ENCODE results near the gene ATP1B2.

DNA sequence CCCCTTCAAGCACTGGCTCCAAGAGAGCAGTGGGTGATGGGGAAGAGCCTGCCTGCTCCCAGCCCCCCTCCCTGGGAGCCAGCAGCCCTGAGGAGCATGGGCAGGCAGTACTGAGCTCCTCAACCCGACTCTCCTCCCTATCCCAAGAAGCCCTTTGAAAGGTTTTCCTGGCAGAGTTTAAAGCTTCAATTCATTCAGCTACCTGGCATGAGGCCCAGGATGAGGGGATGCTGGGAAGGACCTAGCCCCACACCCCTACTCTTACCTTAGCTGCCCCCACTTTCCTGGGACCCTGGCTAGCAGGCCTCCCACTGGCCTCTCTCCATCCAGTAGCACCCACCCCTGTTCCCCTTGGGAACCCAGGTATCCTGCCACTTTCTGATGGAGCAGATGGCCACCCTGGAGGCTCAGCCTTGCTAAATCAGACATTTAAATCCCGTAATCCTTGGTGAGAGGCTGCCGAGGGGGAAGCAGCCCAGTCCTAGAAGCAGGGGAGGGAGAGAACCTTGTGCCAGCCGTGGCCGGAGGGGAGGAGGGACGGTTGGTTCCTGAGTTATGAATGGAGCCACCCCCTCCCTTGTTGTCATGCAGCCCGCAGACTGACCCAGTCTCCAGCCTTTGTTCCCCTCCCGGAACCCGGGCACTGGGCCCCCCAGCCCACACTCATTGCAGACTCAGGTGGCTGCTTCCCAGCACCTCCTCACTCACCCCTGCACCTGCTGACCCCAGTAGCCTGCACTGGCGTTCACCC, 17.1 kb downstream of the ATP1B2 start:
- TF ChIP-seq PATZ1 (CRISPR knock-in tag; IDR thresholded peaks at IDR 0.05; ENCODE audit: borderline replicate concordance) (no peak), ZFP30 (CRISPR knock-in tag; IDR thresholded peaks at IDR 0.05) (no peak), BACH2 (CRISPR knock-in tag; IDR thresholded peaks at IDR 0.05; ENCODE audit: borderline replicate concordance) (no peak), ZNF565 (CRISPR knock-in tag; conservative IDR thresholded peaks at IDR 0.05; ENCODE audit: low read depth) (no peak), ZNF8 (CRISPR knock-in tag; IDR thresholded peaks at IDR 0.05) (no peak), GLIS3 (CRISPR knock-in tag; IDR thresholded peaks at IDR 0.05) (no peak), RARB (CRISPR knock-in tag; IDR thresholded peaks at IDR 0.05) (no peak), ZFP3 (CRISPR knock-in tag; IDR thresholded peaks at IDR 0.05) (no peak), ESRRG (CRISPR knock-in tag; IDR thresholded peaks at IDR 0.05) (no peak), ZNF70 (CRISPR knock-in tag; IDR thresholded peaks at IDR 0.05) (no peak), SNAI2 (CRISPR knock-in tag; IDR thresholded peaks at IDR 0.05) (no peak), ZC3H10 (CRISPR knock-in tag; IDR thresholded peaks at IDR 0.05) (no peak)
- TF ChIP-seq, protein P1, sequence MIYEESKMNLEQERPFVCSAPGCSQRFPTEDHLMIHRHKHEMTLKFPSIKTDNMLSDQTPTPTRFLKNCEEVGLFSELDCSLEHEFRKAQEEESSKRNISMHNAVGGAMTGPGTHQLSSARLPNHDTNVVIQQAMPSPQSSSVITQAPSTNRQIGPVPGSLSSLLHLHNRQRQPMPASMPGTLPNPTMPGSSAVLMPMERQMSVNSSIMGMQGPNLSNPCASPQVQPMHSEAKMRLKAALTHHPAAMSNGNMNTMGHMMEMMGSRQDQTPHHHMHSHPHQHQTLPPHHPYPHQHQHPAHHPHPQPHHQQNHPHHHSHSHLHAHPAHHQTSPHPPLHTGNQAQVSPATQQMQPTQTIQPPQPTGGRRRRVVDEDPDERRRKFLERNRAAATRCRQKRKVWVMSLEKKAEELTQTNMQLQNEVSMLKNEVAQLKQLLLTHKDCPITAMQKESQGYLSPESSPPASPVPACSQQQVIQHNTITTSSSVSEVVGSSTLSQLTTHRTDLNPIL (CRISPR knock-in tag; IDR thresholded peaks at IDR 0.05; ENCODE audit: low read depth): no peak

All from SK-N-SH treated with all-trans-retinoic acid at 6 μM for 48 hours (cell line).